NB4 (cell line): ENCODE results near the gene FAM90A1.
"Not testable (repeated sequence)": the region's sequence is repeated elsewhere in the genome, so short reads cannot be mapped to it uniquely, and the experiment has no call there.

Experiments
- POLR2A ChIP-seq: IDR thresholded peaks from 2 replicates; pipeline ENCODE4 v1.6.1; 2011; ENCODE audit warnings: mild to moderate bottlenecking; ENCODE audit not compliant: insufficient read length; ENCODE audit errors: extremely low read depth
- TF ChIP-seq, protein P1 (sequence below): IDR thresholded peaks from one replicate; pipeline ENCODE4 v1.5.1; 2012; ENCODE audit warnings: low read depth, low read length

DNA sequence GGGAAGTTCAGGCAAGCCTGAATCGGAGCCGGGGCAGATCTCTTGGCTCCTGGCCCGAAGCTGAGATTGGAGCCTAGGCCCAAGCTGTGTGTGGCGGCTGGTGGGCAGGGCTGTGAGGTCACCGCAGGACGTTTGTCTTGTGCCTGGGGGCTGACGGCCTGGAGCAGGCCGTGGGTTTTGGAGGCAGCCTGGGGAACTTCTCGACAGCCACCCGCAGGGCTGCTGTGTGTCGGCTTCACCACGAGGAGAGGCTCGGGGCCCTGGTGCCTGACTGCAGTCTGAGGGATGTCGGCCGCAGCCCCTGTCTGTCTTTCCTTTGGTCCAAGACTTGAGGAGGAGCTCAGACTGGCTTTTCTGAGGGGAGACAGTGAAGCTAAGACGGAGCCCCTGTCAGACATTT lies 5.1 kb downstream of the FAM90A1 start:
- not testable (repeated sequence) for TF ChIP-seq POLR2A
- TF ChIP-seq, protein P1, sequence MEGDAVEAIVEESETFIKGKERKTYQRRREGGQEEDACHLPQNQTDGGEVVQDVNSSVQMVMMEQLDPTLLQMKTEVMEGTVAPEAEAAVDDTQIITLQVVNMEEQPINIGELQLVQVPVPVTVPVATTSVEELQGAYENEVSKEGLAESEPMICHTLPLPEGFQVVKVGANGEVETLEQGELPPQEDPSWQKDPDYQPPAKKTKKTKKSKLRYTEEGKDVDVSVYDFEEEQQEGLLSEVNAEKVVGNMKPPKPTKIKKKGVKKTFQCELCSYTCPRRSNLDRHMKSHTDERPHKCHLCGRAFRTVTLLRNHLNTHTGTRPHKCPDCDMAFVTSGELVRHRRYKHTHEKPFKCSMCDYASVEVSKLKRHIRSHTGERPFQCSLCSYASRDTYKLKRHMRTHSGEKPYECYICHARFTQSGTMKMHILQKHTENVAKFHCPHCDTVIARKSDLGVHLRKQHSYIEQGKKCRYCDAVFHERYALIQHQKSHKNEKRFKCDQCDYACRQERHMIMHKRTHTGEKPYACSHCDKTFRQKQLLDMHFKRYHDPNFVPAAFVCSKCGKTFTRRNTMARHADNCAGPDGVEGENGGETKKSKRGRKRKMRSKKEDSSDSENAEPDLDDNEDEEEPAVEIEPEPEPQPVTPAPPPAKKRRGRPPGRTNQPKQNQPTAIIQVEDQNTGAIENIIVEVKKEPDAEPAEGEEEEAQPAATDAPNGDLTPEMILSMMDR, result not testable (repeated sequence)
